ENCODE data around the gene AGTRAP. TPM values are rescaled to one million over a fixed set of nuclear protein-coding genes. Genes with fewer than 3 reads are reported as not detected.
A peak's percentile ranks its signal among the peaks of the same experiment; 100 is the strongest.

Gene AGTRAP
- total and polyA plus RNA-seq, 9 of the 15 experiments (the other 6 are each of a cell fraction or from before 2014, with no cell fraction given), result 26.8 to 105 (median 57.5) TPM

GRCh38 chr1:11719313-11720032 is 16.5 kb upstream of the AGTRAP start (continued):
- TF ChIP-seq, protein P1, sequence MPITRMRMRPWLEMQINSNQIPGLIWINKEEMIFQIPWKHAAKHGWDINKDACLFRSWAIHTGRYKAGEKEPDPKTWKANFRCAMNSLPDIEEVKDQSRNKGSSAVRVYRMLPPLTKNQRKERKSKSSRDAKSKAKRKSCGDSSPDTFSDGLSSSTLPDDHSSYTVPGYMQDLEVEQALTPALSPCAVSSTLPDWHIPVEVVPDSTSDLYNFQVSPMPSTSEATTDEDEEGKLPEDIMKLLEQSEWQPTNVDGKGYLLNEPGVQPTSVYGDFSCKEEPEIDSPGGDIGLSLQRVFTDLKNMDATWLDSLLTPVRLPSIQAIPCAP (CRISPR knock-in tag; IDR thresholded peaks at IDR 0.05; ENCODE audit: borderline replicate concordance), result 0 out of 2 replicates have a peak, but pooled peaks have one; percentile 23
- TF ChIP-seq MECOM (CRISPR knock-in tag; IDR thresholded peaks at IDR 0.05) (no peak), ZNF280B (CRISPR knock-in tag; IDR thresholded peaks at IDR 0.05) (no peak), ZNF318 (IDR thresholded peaks at IDR 0.05; ENCODE audit: borderline replicate concordance in 1 of 2, low read depth in 1 of 2) (no peak), ZNF146 (CRISPR knock-in tag; IDR thresholded peaks at IDR 0.05; ENCODE audit: unreplicated experiment) (no peak), FIP1L1 (IDR thresholded peaks at IDR 0.05; ENCODE audit: low read depth, low read length, poor library complexity, severe bottlenecking) (no peak), SMARCA5 (IDR thresholded peaks at IDR 0.05) (no peak), ZNF77 (CRISPR knock-in tag; IDR thresholded peaks at IDR 0.05) (no peak), MTF1 (CRISPR knock-in tag; IDR thresholded peaks at IDR 0.05; ENCODE audit: borderline replicate concordance) (no peak), ZBED1 (IDR thresholded peaks at IDR 0.05) (no peak), TCF7L2 (IDR thresholded peaks at IDR 0.05; ENCODE audit: low read depth, low read length) (no peak), PTRF (tag; IDR thresholded peaks at IDR 0.05) (no peak), ZNF431 (CRISPR knock-in tag; IDR thresholded peaks at IDR 0.05) (no peak; the same call in 1 of the 2 replicates), ZSCAN29 (IDR thresholded peaks at IDR 0.05) (no peak), ZNF717 (CRISPR knock-in tag; IDR thresholded peaks at IDR 0.05) (no peak)
- TF ChIP-seq, protein P2, sequence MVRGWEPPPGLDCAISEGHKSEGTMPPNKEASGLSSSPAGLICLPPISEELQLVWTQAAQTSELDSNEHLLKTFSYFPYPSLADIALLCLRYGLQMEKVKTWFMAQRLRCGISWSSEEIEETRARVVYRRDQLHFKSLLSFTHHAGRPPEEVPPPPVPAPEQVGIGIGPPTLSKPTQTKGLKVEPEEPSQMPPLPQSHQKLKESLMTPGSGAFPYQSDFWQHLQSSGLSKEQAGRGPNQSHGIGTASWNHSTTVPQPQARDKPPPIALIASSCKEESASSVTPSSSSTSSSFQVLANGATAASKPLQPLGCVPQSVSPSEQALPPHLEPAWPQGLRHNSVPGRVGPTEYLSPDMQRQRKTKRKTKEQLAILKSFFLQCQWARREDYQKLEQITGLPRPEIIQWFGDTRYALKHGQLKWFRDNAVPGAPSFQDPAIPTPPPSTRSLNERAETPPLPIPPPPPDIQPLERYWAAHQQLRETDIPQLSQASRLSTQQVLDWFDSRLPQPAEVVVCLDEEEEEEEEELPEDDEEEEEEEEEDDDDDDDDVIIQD (CRISPR knock-in tag; IDR thresholded peaks at IDR 0.05), result no peak
